ENCODE measurements around the gene CAPN10.
"Not testable (repeated sequence)": the region's sequence is repeated elsewhere in the genome, so short reads cannot be mapped to it uniquely, and the experiment has no call there.

Gene CAPN10

GRCh38 chr2:240561325-240561971 is 25.1 kb upstream of the CAPN10 start:
- Histone ChIP-seq H3K27me3 (replicated peaks) (no peaks in the 10 kb centered on the region), H3K27ac (peak overlapping the region; percentile 82), H3K4me3 (ENCODE audit: low read depth, low read length) (peak overlapping the region; percentile 65), H3K36me3 (replicated peaks) (no peaks in the 10 kb centered on the region)
- DNase-seq: peak; percentile 51
- in situ Hi-C loops (cut with HindIII; ENCODE audit: low pct_ligation_motif_present, low sequenced_read_pairs): no loop called here
- TF ChIP-seq CTCF (IDR thresholded peaks at IDR 0.05; ENCODE audit: low read depth, low read length, missing control alignments): no peak

DNA sequence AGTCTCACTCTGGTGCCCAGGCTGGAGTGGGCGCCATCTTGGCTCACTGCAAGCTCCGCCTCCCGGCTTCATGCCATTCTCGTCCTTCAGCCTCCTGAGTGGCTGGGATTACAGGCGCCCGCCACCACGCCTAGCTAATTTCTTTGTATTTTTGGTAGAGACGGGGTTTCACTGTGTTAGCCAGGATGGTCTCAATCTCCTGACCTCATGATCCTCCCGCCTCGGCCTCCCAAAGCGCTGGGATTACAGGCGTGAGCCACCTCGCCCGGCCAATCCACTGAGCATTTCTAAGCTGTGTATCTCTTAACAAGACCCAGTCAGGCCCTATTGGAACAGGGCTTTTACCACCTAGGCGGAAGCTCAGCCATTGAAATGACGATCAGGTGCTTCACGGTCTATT is 23.3 kb upstream of the CAPN10 start:
- H3K27me3 ChIP-seq (replicated peaks); H3K27ac ChIP-seq; H3K4me3 ChIP-seq (ENCODE audit: low read depth, low read length); DNase-seq; in situ Hi-C loops (cut with HindIII; ENCODE audit: low pct_ligation_motif_present, low sequenced_read_pairs); H3K36me3 ChIP-seq (replicated peaks): not testable (repeated sequence)

- Histone ChIP-seq H3K27ac (no peak overlapping the region), H3K4me3 (ENCODE audit: low read depth, low read length) (no peak overlapping the region), H3K27me3 (replicated peaks) (no peaks in the 10 kb centered on the region), H3K36me3 (replicated peaks) (no peaks in the 10 kb centered on the region)
- DNase-seq: no peak
- in situ Hi-C loops (cut with HindIII; ENCODE audit: low pct_ligation_motif_present, low sequenced_read_pairs): no loop called here
- no peak for TF ChIP-seq CTCF (IDR thresholded peaks at IDR 0.05; ENCODE audit: low read depth, low read length, missing control alignments)
These were observed 22.5 kb upstream of the CAPN10 start for GRCh38 chr2:240563951-240564560.

- H3K4me3 ChIP-seq (ENCODE audit: low read depth, low read length): no peak overlapping the region
- peak; percentile 20 for TF ChIP-seq CTCF (IDR thresholded peaks at IDR 0.05; ENCODE audit: low read depth, low read length, missing control alignments)
- in situ Hi-C loops (cut with HindIII; ENCODE audit: low pct_ligation_motif_present, low sequenced_read_pairs): no loop called here
- DNase-seq: no peak
- no peaks in the 10 kb centered on the region for H3K36me3 ChIP-seq (replicated peaks)
- H3K27ac ChIP-seq: no peak overlapping the region
- H3K27me3 ChIP-seq (replicated peaks): no peaks in the 10 kb centered on the region
These were observed 21.8 kb upstream of the CAPN10 start for GRCh38 chr2:240564561-240565332.

DNA sequence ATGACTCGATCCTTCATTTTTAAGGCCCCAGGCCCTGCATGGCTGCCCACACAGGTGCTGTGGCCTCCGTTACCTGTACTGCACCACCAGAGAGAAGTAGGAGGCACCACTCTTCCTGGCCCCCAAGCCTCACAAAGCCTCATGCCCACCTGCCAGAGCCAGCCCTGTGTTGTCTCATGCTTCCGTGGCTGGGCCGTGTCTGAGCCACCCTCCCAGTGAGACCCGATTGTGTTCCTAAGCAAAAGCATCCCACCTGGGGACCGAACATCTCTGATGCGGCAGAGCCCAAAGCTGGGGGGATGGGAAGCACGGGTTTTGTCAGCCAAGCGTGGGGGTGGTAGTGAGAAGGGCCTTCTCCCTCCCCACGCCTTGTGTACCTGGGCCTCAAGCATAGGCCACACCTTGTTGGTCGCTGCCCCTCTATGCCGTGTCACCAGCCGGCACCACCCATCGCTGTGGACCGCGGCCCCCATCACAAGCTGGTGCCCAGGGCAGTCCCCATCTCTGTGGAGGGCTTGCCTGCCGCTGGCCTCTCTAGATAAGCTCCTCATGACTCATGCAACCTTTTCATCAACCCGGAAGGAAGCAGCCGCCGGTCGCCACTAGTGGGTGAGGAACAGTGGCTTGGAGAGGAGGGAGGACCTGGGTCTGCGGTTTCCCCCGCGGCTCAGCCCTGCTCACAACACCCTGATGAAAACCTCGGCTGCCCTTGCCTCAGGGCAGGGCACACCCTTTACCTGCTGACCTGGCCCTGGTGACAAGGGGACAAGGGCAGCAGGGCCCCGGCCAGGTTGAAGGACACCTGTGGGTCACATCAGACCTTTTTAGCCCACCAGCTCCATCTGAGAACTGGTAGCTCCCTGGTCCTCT is 21.0 kb upstream of the CAPN10 start:
- H3K36me3 ChIP-seq (replicated peaks): no peaks in the 10 kb centered on the region
- no peak overlapping the region for H3K4me3 ChIP-seq (ENCODE audit: low read depth, low read length)
- peak overlapping the region; percentile 75 for H3K27ac ChIP-seq
- in situ Hi-C loops (cut with HindIII; ENCODE audit: low pct_ligation_motif_present, low sequenced_read_pairs): no loop called here
- H3K27me3 ChIP-seq (replicated peaks): no peaks in the 10 kb centered on the region
- peak; percentile 69 for DNase-seq
- TF ChIP-seq CTCF (IDR thresholded peaks at IDR 0.05; ENCODE audit: low read depth, low read length, missing control alignments): no peak
